HepG2 (cell line): ENCODE measurements around the gene HECTD4. TPM values are rescaled to one million over a fixed set of nuclear protein-coding genes. Genes with fewer than 3 reads are reported as not detected.

Experiments
- CBFB ChIP-seq: sonication (generic); formaldehyde crosslinking; IDR thresholded peaks from 2 replicates; pipeline ENCODE4 v1.4.0; 2020; ENCODE audit warnings: missing genetic modification reagents
- CBX5 ChIP-seq: sonication (generic); formaldehyde crosslinking; IDR thresholded peaks from 2 replicates; pipeline ENCODE4 v1.4.0; 2020; ENCODE audit warnings: missing genetic modification reagents, borderline replicate concordance
- GTF3A ChIP-seq: sonication (generic); formaldehyde crosslinking; conservative IDR thresholded peaks from 2 replicates; pipeline ENCODE4 v1.4.0; 2020; ENCODE audit warnings: mild to moderate bottlenecking, missing genetic modification reagents
- KLF15 ChIP-seq: sonication (generic); formaldehyde crosslinking; IDR thresholded peaks from 2 replicates; pipeline ENCODE4 v1.8.1; 2023; ENCODE audit warnings: borderline replicate concordance, mild to moderate bottlenecking, inconsistent platforms, missing genetic modification reagents, mixed read lengths
- MBNL3 ChIP-seq: fragments of 250-450 bp; sonication (Bioruptor Pico); conservative IDR thresholded peaks from 2 replicates; pipeline ENCODE4 v1.8.0; 2022; ENCODE audit warnings: mild to moderate bottlenecking, inconsistent platforms
- MIER2 ChIP-seq: IDR thresholded peaks from 2 replicates; pipeline ENCODE4 v1.6.1; 2016; ENCODE audit warnings: missing biosample characterization, missing genetic modification reagents
- MTA3 ChIP-seq: sonication (generic); formaldehyde crosslinking; IDR thresholded peaks from 2 replicates; pipeline ENCODE4 v1.4.0; 2020; ENCODE audit warnings: missing genetic modification reagents
- NFE2 ChIP-seq: sonication (generic); formaldehyde crosslinking; IDR thresholded peaks from 2 replicates; pipeline ENCODE4 v1.4.0; 2020; ENCODE audit warnings: missing genetic modification reagents
- NFKBIZ ChIP-seq: IDR thresholded peaks from 2 replicates; pipeline ENCODE4 v1.6.1; 2018; ENCODE audit warnings: missing genetic modification reagents, missing compliant biosample characterization
- NPAS2 ChIP-seq: sonication (generic); formaldehyde crosslinking; IDR thresholded peaks from 2 replicates; pipeline ENCODE4 v1.8.0; 2022; ENCODE audit warnings: mild to moderate bottlenecking, missing genetic modification reagents, borderline replicate concordance
- POGK ChIP-seq: sonication (generic); formaldehyde crosslinking; conservative IDR thresholded peaks from 2 replicates; pipeline ENCODE4 v1.8.0; 2022; ENCODE audit warnings: mild to moderate bottlenecking, moderate library complexity, missing genetic modification reagents
- PRPF4 ChIP-seq: fragments of 200-400 bp; formaldehyde crosslinking; IDR thresholded peaks from 2 replicates; pipeline ENCODE4 v1.6.1; 2016; ENCODE audit warnings: low read length, low read depth; ENCODE audit not compliant: poor library complexity, severe bottlenecking
- TAF1 ChIP-seq: sonication (generic); formaldehyde crosslinking; IDR thresholded peaks from 2 replicates; pipeline ENCODE4 v1.4.0; 2020; ENCODE audit warnings: missing genetic modification reagents
- ZBTB26 ChIP-seq: IDR thresholded peaks from 2 replicates; pipeline ENCODE4 v1.6.1; 2016; ENCODE audit warnings: missing compliant biosample characterization, missing genetic modification reagents, borderline replicate concordance
- ZNF251 ChIP-seq: sonication (generic); formaldehyde crosslinking; IDR thresholded peaks from 2 replicates; pipeline ENCODE4 v1.9.0; 2021; ENCODE audit warnings: mild to moderate bottlenecking, missing genetic modification reagents
- ZNF260 ChIP-seq: sonication (generic); formaldehyde crosslinking; IDR thresholded peaks from 2 replicates; pipeline ENCODE4 v1.4.0; 2020; ENCODE audit warnings: missing genetic modification reagents, low read depth, mild to moderate bottlenecking, borderline replicate concordance
- ZNF543 ChIP-seq: sonication (generic); formaldehyde crosslinking; IDR thresholded peaks from 2 replicates; pipeline ENCODE4 v1.4.0; 2020; ENCODE audit warnings: mild to moderate bottlenecking, missing genetic modification reagents
- ZNF552 ChIP-seq: sonication (generic); formaldehyde crosslinking; IDR thresholded peaks from 2 replicates; pipeline ENCODE4 v1.9.0; 2022; ENCODE audit warnings: missing genetic modification reagents, mild to moderate bottlenecking, borderline replicate concordance
- ZNF691 ChIP-seq: sonication (generic); formaldehyde crosslinking; IDR thresholded peaks from 2 replicates; pipeline ENCODE4 v1.4.0; 2020; ENCODE audit warnings: missing genetic modification reagents, low read depth, mild to moderate bottlenecking, borderline replicate concordance
- ZNF850 ChIP-seq: sonication (generic); formaldehyde crosslinking; conservative IDR thresholded peaks from 2 replicates; pipeline ENCODE4 v1.9.0; 2021; ENCODE audit warnings: mild to moderate bottlenecking, missing genetic modification reagents
- polyA plus RNA-seq, 8 experiments: library from polyadenylated mRNA; depleted of rRNA in 3 of 8; stranded (reverse) in 7 of 8; unstranded in 1 of 8; fragments of >200 nt; fragmentation: Illumina TruSeq in 4 of 8; extraction: Trizol in 4 of 8; gene quantifications; 2 replicates each; pipeline versions ENCODE4 v1.2.1 to v1.2.3, GENCODE V29; 2011 to 2016; ENCODE audit warnings: low read depth in 4 of 8, missing spikeins in 1 of 8, mixed read lengths in 1 of 8; ENCODE audit not compliant: insufficient read depth in 1 of 8
- total RNA-seq, 5 experiments: library from RNA; depleted of rRNA; stranded (reverse); fragments of >200 nt; fragmentation: Illumina TruSeq; extraction: Trizol; gene quantifications; 2 replicates each; pipeline ENCODE4 v1.2.3, GENCODE V29; 2016; ENCODE audit warnings: low read depth in 1 of 5
- TF ChIP-seq, protein P1 (sequence below), 2 experiments: sonication (generic) in 1 of 2; formaldehyde crosslinking in 1 of 2; IDR thresholded peaks; 2 replicates each; pipeline versions ENCODE4 v1.4.0 to v1.6.1; 2018 to 2020; ENCODE audit warnings: missing genetic modification reagents in 2 of 2, borderline replicate concordance in 1 of 2, low read depth in 1 of 2, mild to moderate bottlenecking in 1 of 2, missing biosample characterization in 1 of 2
- TF ChIP-seq, protein P2 (sequence below): sonication (generic); formaldehyde crosslinking; IDR thresholded peaks from 2 replicates; pipeline ENCODE4 v1.8.0; 2022; ENCODE audit warnings: low read depth, missing genetic modification reagents

HECTD4 gene
- total and polyA plus RNA-seq, 2 of the 13 experiments (the other 11 are each of a cell fraction or from before 2014, with no cell fraction given): 9.0 to 11.4 TPM

DNA sequence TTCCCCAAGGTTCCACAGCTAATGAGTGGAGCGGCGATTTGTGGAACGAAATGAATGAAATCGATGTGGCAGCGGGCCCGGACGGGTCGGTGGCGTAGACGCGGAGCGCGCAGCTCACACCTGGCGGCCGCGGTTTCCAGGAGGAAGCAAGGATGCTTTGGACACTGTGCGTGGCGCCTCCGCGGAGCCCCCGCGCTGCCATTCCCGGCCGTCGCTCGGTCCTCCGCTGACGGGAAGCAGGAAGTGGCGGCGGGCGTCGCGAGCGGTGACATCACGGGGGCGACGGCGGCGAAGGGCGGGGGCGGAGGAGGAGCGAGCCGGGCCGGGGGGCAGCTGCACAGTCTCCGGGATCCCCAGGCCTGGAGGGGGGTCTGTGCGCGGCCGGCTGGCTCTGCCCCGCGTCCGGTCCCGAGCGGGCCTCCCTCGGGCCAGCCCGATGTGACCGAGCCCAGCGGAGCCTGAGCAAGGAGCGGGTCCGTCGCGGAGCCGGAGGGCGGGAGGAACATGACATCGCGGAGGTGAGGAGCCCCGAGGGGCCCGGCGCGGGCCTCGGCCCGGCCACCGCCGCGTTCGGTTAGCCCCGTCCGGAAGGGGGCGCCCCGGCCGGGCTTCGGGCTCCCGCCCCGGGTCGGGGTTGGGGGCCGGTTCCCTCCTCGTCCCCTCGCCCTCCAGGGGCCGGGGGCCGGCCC, 36.5 kb upstream of the HECTD4 start, which contains the start of gene PTPN11 (continued):
- peak; percentile 87; the same call in 1 of the 2 replicates for TF ChIP-seq ZNF691 (CRISPR knock-in tag)
- no peak for TF ChIP-seq NFE2 (CRISPR knock-in tag)
- 0 out of 2 replicates have a peak, but pooled peaks have one; percentile 74 for TF ChIP-seq ZBTB26
- TF ChIP-seq GTF3A (CRISPR knock-in tag): peak; percentile 79; the same call in 1 of the 2 replicates
- no peak for TF ChIP-seq PRPF4
- no peak for TF ChIP-seq MTA3 (CRISPR knock-in tag)
- TF ChIP-seq MIER2 (CRISPR knock-in tag): no peak
- no peak for TF ChIP-seq MBNL3 (CRISPR knock-in tag)
- no peak for TF ChIP-seq ZNF552 (CRISPR knock-in tag)
- TF ChIP-seq ZNF543 (CRISPR knock-in tag): 0 out of 2 replicates have a peak, but pooled peaks have one; percentile 43
- peak; percentile 93 for TF ChIP-seq TAF1 (CRISPR knock-in tag)
- TF ChIP-seq CBX5 (CRISPR knock-in tag): peak; percentile 65; the same call in 1 of the 2 replicates
- no peak for TF ChIP-seq ZNF260
- no peak for TF ChIP-seq ZNF251 (CRISPR knock-in tag)
- TF ChIP-seq, protein P1, sequence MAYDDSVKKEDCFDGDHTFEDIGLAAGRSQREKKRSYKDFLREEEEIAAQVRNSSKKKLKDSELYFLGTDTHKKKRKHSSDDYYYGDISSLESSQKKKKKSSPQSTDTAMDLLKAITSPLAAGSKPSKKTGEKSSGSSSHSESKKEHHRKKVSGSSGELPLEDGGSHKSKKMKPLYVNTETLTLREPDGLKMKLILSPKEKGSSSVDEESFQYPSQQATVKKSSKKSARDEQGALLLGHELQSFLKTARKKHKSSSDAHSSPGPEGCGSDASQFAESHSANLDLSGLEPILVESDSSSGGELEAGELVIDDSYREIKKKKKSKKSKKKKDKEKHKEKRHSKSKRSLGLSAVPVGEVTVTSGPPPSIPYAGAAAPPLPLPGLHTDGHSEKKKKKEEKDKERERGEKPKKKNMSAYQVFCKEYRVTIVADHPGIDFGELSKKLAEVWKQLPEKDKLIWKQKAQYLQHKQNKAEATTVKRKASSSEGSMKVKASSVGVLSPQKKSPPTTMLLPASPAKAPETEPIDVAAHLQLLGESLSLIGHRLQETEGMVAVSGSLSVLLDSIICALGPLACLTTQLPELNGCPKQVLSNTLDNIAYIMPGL (CRISPR knock-in tag; IDR thresholded peaks at IDR 0.05; ENCODE audit: borderline replicate concordance in 1 of 2, low read depth in 1 of 2): peak; percentile 83 to 94
- TF ChIP-seq NPAS2: no peak
- peak; percentile 95 for TF ChIP-seq POGK
- peak; percentile 58; the same call in 1 of the 2 replicates for TF ChIP-seq ZNF850 (CRISPR knock-in tag)
- peak; percentile 91 for TF ChIP-seq CBFB (CRISPR knock-in tag)
- no peak for TF ChIP-seq NFKBIZ (CRISPR knock-in tag)
- no peak for TF ChIP-seq KLF15 (CRISPR knock-in tag)
- TF ChIP-seq, protein P2, sequence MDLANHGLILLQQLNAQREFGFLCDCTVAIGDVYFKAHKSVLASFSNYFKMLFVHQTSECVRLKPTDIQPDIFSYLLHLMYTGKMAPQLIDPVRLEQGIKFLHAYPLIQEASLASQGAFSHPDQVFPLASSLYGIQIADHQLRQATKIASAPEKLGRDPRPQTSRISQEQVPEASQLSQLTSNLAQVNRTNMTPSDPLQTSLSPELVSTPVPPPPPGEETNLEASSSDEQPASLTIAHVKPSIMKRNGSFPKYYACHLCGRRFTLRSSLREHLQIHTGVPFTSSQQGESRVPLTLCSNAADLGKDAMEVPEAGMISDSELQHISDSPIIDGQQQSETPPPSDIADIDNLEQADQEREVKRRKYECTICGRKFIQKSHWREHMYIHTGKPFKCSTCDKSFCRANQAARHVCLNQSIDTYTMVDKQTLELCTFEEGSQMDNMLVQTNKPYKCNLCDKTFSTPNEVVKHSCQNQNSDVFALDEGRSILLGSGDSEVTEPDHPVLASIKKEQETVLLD (CRISPR knock-in tag): peak; percentile 93
